ENCODE data around the gene PRR14. TPM values are rescaled to one million over a fixed set of nuclear protein-coding genes. Genes with fewer than 3 reads are reported as not detected.
A peak's percentile ranks its signal among the peaks of the same experiment; 100 is the strongest.

The PRR14 gene
- total RNA-seq, 3 donors from 2014 or later (not counting 1 experiment from before 2014, with no cell fraction given) = 81.0 to 110 (median 101) TPM

- intact Hi-C loops (cut with micrococcal nuclease) = loop anchor here (1.0 to 5.0 kb wide), 6 partner anchors 9 to 263 kb away; partner anchors contain the start of genes PHKG2, PRR14, ZNF688 and ZNF764
- no peaks in the 10 kb centered on the region for H3K27me3 ChIP-seq (ENCODE audit: control insufficient read depth, insufficient read depth, low read length)
- H3K27ac ChIP-seq (ENCODE audit: low read length) = peak overlapping the region; percentile 99
- peak overlapping the region; percentile 97 for H3K4me3 ChIP-seq (ENCODE audit: low read length)
- Mint-ChIP-seq H3K27ac (peak overlapping the region; percentile 98 to 99), H3K4me1 (peaks cover 45 to 60% of the 10 kb centered on the region in 2 donors), H3K36me3 (peaks cover 10% of the 10 kb centered on the region), H3K4me3 (peak overlapping the region; percentile 98), H3K27me3 (ENCODE audit: low read depth in 2 of 2) (no peaks in the 10 kb centered on the region), H3K9me3 (no peaks in the 10 kb centered on the region)
- H3K9me3 ChIP-seq (ENCODE audit: control insufficient read depth, insufficient read depth, low read length) = no peaks in the 10 kb centered on the region
- H3K4me1 ChIP-seq (ENCODE audit: control insufficient read depth, insufficient read depth, low read length) = peaks cover 46% of the 10 kb centered on the region
- peaks cover 63% of the 10 kb centered on the region for H3K36me3 ChIP-seq (ENCODE audit: control insufficient read depth, insufficient read depth, low read length)
- TF ChIP-seq CTCF (IDR thresholded peaks at IDR 0.05) = peak; percentile 35
- DNase-seq (peak; percentile 71 to 98), ATAC-seq (peak; percentile 60 to 79 (median 63))
- under 1% methylated on average over 58 of the region's 64 CpGs for WGBS (ENCODE audit: insufficient coverage)
Measured at GRCh38 chr16:30658731-30659506, 8.2 kb downstream of the PRR14 start.

- 1% methylated on average over 81 of the region's 84 CpGs for whole genome bisulfite sequencing (ENCODE audit: insufficient coverage)
- peaks cover 62% of the 10 kb centered on the region for H3K36me3 ChIP-seq (ENCODE audit: control insufficient read depth, insufficient read depth, low read length)
- peaks cover 47% of the 10 kb centered on the region for H3K4me1 ChIP-seq (ENCODE audit: control insufficient read depth, insufficient read depth, low read length)
- ATAC-seq (no peak), DNase-seq (peak; percentile 45 to 77)
- intact Hi-C loops (cut with micrococcal nuclease) = loop anchor here (1.0 to 5.0 kb wide), 2 partner anchors 87 to 89 kb away; partner anchors contain the start of genes PHKG2 and ZNF688
- H3K27me3 ChIP-seq (ENCODE audit: control insufficient read depth, insufficient read depth, low read length) = no peaks in the 10 kb centered on the region
- peak overlapping the region; percentile 85 to 94 for H3K27ac Mint-ChIP-seq
- H3K27me3 Mint-ChIP-seq (ENCODE audit: low read depth in 2 of 2) = no peaks in the 10 kb centered on the region
- peak overlapping the region; percentile 99 for H3K27ac ChIP-seq (ENCODE audit: low read length)
- H3K4me3 Mint-ChIP-seq = peak overlapping the region; percentile 88
- H3K4me3 ChIP-seq (ENCODE audit: low read length) = peak overlapping the region; percentile 97
- no peaks in the 10 kb centered on the region for H3K9me3 ChIP-seq (ENCODE audit: control insufficient read depth, insufficient read depth, low read length)
- no peaks in the 10 kb centered on the region for H3K9me3 Mint-ChIP-seq
- peaks cover 45 to 62% of the 10 kb centered on the region in 2 donors for H3K4me1 Mint-ChIP-seq
- peaks cover 10% of the 10 kb centered on the region for H3K36me3 Mint-ChIP-seq
- TF ChIP-seq CTCF (IDR thresholded peaks at IDR 0.05) = no peak
Measured at GRCh38 chr16:30659507-30660423, 9.0 kb downstream of the PRR14 start.

GRCh38 chr16:30660424-30661261 is 9.9 kb downstream of the PRR14 start:
- H3K36me3 Mint-ChIP-seq = peaks cover 10% of the 10 kb centered on the region
- peak overlapping the region; percentile 88 for H3K4me3 Mint-ChIP-seq
- peaks cover 45 to 61% of the 10 kb centered on the region in 2 donors for H3K4me1 Mint-ChIP-seq
- DNase-seq (peak; percentile 51 to 93), ATAC-seq (no peak)
- WGBS (ENCODE audit: insufficient coverage) = 29% methylated on average over 21 of the region's 21 CpGs
- peaks cover 62% of the 10 kb centered on the region for H3K36me3 ChIP-seq (ENCODE audit: control insufficient read depth, insufficient read depth, low read length)
- H3K27ac ChIP-seq (ENCODE audit: low read length) = peak overlapping the region; percentile 90
- peak overlapping the region; percentile 85 to 94 for H3K27ac Mint-ChIP-seq
- H3K4me1 ChIP-seq (ENCODE audit: control insufficient read depth, insufficient read depth, low read length) = peaks cover 47% of the 10 kb centered on the region
- H3K9me3 Mint-ChIP-seq = no peaks in the 10 kb centered on the region
- H3K27me3 ChIP-seq (ENCODE audit: control insufficient read depth, insufficient read depth, low read length) = no peaks in the 10 kb centered on the region
- no peaks in the 10 kb centered on the region for H3K27me3 Mint-ChIP-seq (ENCODE audit: low read depth in 2 of 2)
- TF ChIP-seq CTCF (IDR thresholded peaks at IDR 0.05) = no peak
- H3K4me3 ChIP-seq (ENCODE audit: low read length) = peak overlapping the region; percentile 73
- intact Hi-C loops (cut with micrococcal nuclease) = no loop called here
- no peaks in the 10 kb centered on the region for H3K9me3 ChIP-seq (ENCODE audit: control insufficient read depth, insufficient read depth, low read length)
